Measurements from ENCODE around the gene GPR158.

The GPR158 gene

DNA sequence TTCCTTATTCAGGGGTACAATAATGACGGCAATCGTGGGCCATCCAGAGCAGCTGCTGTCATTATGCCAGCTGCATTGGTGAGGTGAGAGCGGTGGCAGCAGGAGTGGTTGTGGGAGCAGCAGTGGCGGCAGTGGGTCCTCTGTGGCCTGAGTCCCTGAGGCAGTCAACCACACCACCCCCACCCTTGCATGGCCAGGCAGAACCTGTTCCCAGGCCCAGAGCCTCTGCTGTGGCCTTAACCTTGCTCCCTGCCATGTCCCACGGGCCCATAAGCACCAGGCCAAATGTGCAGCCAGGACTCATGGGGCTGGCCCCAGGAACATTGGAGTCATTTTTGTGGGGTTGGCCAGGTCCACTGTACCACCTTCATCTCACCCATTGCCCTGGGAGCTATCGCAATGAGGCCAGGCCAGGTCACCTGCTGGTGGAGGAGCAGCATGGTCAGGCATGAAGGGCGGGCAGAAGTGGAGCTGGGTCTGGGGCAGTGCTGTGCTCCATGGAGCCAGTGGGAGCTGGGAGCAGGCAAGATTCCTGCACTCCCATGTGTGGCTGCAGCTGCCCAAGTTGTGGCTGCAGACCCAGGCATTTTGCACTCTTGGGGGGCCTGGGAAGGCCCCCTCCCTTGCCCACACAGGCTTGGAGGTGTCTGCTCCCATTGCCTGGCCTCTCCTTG lies 213.5 kb downstream of the GPR158 start:
- H3K4me3 ChIP-seq (ENCODE audit: low read depth in 1 of 2, low read length in 2 of 2), result no peak overlapping the region
- no peaks in the 10 kb centered on the region for H3K4me1 ChIP-seq (ENCODE audit: control insufficient read depth in 1 of 2, insufficient read depth in 2 of 2, low read length in 2 of 2)
- H3K9me3 ChIP-seq (ENCODE audit: control insufficient read depth in 1 of 2, low read length in 2 of 2), result peaks cover 7 to 12% of the 10 kb centered on the region in 2 donors
- H3K27me3 ChIP-seq (ENCODE audit: control insufficient read depth in 1 of 2, insufficient read depth in 2 of 2, low read length in 2 of 2), result no peaks in the 10 kb centered on the region
- H3K9ac ChIP-seq (ENCODE audit: low read depth in 1 of 2, low read length in 2 of 2), result no peak overlapping the region
- H3K36me3 ChIP-seq (ENCODE audit: control insufficient read depth in 1 of 2, insufficient read depth in 2 of 2, low read length in 2 of 2), result no peaks in the 10 kb centered on the region
- H3K27ac ChIP-seq (ENCODE audit: low read depth, low read length), result no peak overlapping the region

DNA sequence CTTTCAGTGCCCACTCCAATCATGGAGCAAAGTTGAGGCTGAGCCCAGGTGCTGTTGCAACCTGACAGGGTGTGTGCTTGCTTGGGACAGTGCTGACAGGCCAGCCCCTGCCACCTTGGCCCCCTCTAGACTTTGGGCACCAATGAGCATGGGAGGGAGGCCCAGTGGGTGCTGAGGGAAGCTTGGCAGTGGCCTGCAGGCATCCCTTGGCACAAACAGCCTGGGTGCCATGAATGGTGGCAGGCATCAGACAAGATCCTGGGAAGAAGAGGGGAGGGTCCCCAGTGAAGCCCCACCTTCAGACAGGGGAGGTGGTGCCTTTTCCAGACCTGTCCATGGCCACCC lies 214.0 kb downstream of the GPR158 start:
- no peaks in the 10 kb centered on the region for H3K4me1 ChIP-seq (ENCODE audit: control insufficient read depth in 1 of 2, insufficient read depth in 2 of 2, low read length in 2 of 2)
- no peaks in the 10 kb centered on the region for H3K36me3 ChIP-seq (ENCODE audit: control insufficient read depth in 1 of 2, insufficient read depth in 2 of 2, low read length in 2 of 2)
- H3K9me3 ChIP-seq (ENCODE audit: control insufficient read depth in 1 of 2, low read length in 2 of 2), result peaks cover 7 to 12% of the 10 kb centered on the region in 2 donors
- H3K27me3 ChIP-seq (ENCODE audit: control insufficient read depth in 1 of 2, insufficient read depth in 2 of 2, low read length in 2 of 2), result no peaks in the 10 kb centered on the region
- H3K4me3 ChIP-seq (ENCODE audit: low read depth in 1 of 2, low read length in 2 of 2), result no peak overlapping the region
- H3K9ac ChIP-seq (ENCODE audit: low read depth in 1 of 2, low read length in 2 of 2), result no peak overlapping the region
- no peak overlapping the region for H3K27ac ChIP-seq (ENCODE audit: low read depth, low read length)

DNA sequence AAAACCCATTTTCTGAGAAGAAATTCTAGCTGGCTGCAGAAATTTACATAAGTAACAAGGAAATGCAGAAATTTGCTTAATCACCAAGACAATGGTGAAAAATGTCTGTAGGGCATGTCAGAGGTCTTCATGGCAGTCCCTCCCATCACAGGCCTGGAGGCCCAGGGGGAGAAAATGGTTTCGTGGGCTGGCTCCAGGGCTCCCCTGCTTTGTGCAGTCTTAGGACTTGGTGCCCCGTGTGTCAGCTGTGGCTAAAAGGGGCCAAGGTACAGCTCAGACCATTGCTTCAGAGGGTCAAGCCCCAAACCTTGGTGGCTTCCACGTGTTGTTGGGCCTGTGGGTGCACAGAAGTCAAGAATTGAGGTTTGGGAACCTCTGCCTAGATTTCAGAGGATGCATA lies 215.9 kb downstream of the GPR158 start:
- peaks cover 7 to 12% of the 10 kb centered on the region in 2 donors for H3K9me3 ChIP-seq (ENCODE audit: control insufficient read depth in 1 of 2, low read length in 2 of 2)
- H3K4me1 ChIP-seq (ENCODE audit: control insufficient read depth in 1 of 2, insufficient read depth in 2 of 2, low read length in 2 of 2), result no peaks in the 10 kb centered on the region
- H3K27me3 ChIP-seq (ENCODE audit: control insufficient read depth in 1 of 2, insufficient read depth in 2 of 2, low read length in 2 of 2), result no peaks in the 10 kb centered on the region
- no peaks in the 10 kb centered on the region for H3K36me3 ChIP-seq (ENCODE audit: control insufficient read depth in 1 of 2, insufficient read depth in 2 of 2, low read length in 2 of 2)
- no peak overlapping the region for H3K4me3 ChIP-seq (ENCODE audit: low read depth in 1 of 2, low read length in 2 of 2)
- no peak overlapping the region for H3K9ac ChIP-seq (ENCODE audit: low read depth in 1 of 2, low read length in 2 of 2)
- no peak overlapping the region for H3K27ac ChIP-seq (ENCODE audit: low read depth, low read length)

DNA sequence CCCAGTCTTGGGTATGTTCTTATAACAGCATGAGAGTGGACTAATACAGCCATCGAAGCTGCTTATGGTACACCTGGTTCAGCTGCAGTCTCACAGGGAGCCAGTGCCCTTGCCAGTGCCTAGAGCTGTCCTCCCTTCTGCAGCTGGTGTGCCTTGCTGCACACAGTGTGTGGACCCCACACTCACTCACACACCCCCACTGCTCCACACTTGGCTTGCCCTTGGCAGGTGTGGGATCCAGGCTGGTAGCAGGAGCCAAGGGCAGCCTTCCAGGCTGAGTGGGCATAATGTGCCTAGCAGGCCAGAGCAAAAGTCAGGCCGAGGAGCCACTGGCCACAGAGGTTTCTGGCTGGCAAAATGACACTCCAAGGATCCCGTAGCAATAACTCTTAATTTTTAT lies 217.3 kb downstream of the GPR158 start:
- Histone ChIP-seq H3K4me1 (ENCODE audit: control insufficient read depth in 1 of 2, insufficient read depth in 2 of 2, low read length in 2 of 2) (no peaks in the 10 kb centered on the region), H3K36me3 (ENCODE audit: control insufficient read depth in 1 of 2, insufficient read depth in 2 of 2, low read length in 2 of 2) (no peaks in the 10 kb centered on the region), H3K9me3 (ENCODE audit: control insufficient read depth in 1 of 2, low read length in 2 of 2) (peaks cover 7 to 12% of the 10 kb centered on the region in 2 donors), H3K27me3 (ENCODE audit: control insufficient read depth in 1 of 2, insufficient read depth in 2 of 2, low read length in 2 of 2) (no peaks in the 10 kb centered on the region), H3K4me3 (ENCODE audit: low read depth in 1 of 2, low read length in 2 of 2) (no peak overlapping the region), H3K9ac (ENCODE audit: low read depth in 1 of 2, low read length in 2 of 2) (no peak overlapping the region), H3K27ac (ENCODE audit: low read depth, low read length) (no peak overlapping the region)

DNA sequence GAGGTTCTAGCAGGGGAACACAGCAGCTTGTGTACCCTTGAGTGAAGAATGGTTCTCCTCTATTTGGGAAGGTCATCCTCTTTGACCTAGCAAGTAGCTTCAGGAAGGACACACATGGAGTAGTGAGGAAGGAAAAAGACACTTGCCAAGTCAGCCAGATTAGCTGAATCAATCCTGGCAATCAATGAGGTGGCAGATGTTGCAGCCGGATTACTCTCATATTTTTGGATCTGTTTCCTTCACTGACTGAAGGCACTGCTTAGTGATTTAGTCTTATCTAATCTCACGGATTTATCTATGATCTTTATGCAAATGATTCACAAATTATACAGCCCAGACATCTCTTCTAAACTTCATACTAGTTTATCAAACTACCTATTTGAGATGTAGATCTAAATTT lies 218.8 kb downstream of the GPR158 start:
- Histone ChIP-seq H3K9me3 (ENCODE audit: control insufficient read depth in 1 of 2, low read length in 2 of 2) (peaks cover 7% of the 10 kb centered on the region in 2 donors), H3K4me1 (ENCODE audit: control insufficient read depth in 1 of 2, insufficient read depth in 2 of 2, low read length in 2 of 2) (no peaks in the 10 kb centered on the region), H3K36me3 (ENCODE audit: control insufficient read depth in 1 of 2, insufficient read depth in 2 of 2, low read length in 2 of 2) (no peaks in the 10 kb centered on the region), H3K4me3 (ENCODE audit: low read depth in 1 of 2, low read length in 2 of 2) (no peak overlapping the region), H3K27me3 (ENCODE audit: control insufficient read depth in 1 of 2, insufficient read depth in 2 of 2, low read length in 2 of 2) (no peaks in the 10 kb centered on the region), H3K27ac (ENCODE audit: low read depth, low read length) (no peak overlapping the region), H3K9ac (ENCODE audit: low read depth in 1 of 2, low read length in 2 of 2) (no peak overlapping the region)

DNA sequence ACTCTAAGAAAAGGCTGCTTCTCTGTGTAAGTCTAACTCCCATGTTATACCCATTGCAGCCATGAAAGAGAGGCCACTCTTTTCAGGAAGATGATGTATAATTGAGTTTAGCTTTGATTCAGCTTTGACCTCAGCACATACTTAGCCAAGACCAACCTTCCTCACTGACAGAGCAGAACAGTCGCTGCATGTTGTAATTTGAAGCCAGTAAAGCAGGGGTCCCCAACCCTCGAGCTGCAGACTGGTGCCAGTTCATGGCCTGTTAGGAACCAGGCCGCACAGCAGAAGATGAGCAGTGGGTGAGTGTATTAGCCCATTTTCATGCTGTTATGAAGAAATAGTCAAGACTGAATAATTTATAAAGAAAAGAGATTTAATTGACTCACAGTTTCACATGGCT lies 223.9 kb downstream of the GPR158 start:
- Histone ChIP-seq H3K9me3 (ENCODE audit: control insufficient read depth in 1 of 2, low read length in 2 of 2) (no peaks in the 10 kb centered on the region), H3K4me3 (ENCODE audit: low read depth in 1 of 2, low read length in 2 of 2) (no peak overlapping the region), H3K27ac (ENCODE audit: low read depth, low read length) (no peak overlapping the region), H3K36me3 (ENCODE audit: control insufficient read depth in 1 of 2, insufficient read depth in 2 of 2, low read length in 2 of 2) (no peaks in the 10 kb centered on the region), H3K4me1 (ENCODE audit: control insufficient read depth in 1 of 2, insufficient read depth in 2 of 2, low read length in 2 of 2) (no peaks in the 10 kb centered on the region), H3K9ac (ENCODE audit: low read depth in 1 of 2, low read length in 2 of 2) (no peak overlapping the region), H3K27me3 (ENCODE audit: control insufficient read depth in 1 of 2, insufficient read depth in 2 of 2, low read length in 2 of 2) (no peaks in the 10 kb centered on the region)

DNA sequence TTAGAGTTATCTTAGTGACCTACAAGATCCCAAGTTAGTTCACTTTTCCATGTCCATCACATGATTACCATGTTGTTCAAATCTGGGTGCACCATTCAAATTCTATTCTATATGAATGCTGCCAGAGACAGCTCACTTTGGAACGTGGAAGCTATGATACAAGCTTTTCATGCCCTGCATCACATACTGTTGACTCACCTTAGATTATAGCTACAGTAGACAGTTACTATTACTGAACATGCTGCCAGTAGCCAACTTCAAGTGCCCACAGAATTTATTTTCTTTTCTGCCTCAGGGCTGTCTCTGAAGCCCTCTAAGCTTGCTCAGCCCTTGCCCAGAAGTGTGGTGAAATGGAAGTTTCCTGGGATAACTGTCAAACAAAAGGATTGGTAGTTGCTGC lies 231.1 kb downstream of the GPR158 start:
- Histone ChIP-seq H3K9me3 (ENCODE audit: control insufficient read depth in 1 of 2, low read length in 2 of 2) (no peaks in the 10 kb centered on the region), H3K36me3 (ENCODE audit: control insufficient read depth in 1 of 2, insufficient read depth in 2 of 2, low read length in 2 of 2) (no peaks in the 10 kb centered on the region), H3K27ac (ENCODE audit: low read depth, low read length) (no peak overlapping the region), H3K4me3 (ENCODE audit: low read depth in 1 of 2, low read length in 2 of 2) (no peak overlapping the region), H3K4me1 (ENCODE audit: control insufficient read depth in 1 of 2, insufficient read depth in 2 of 2, low read length in 2 of 2) (no peaks in the 10 kb centered on the region), H3K9ac (ENCODE audit: low read depth in 1 of 2, low read length in 2 of 2) (no peak overlapping the region), H3K27me3 (ENCODE audit: control insufficient read depth in 1 of 2, insufficient read depth in 2 of 2, low read length in 2 of 2) (no peaks in the 10 kb centered on the region)

DNA sequence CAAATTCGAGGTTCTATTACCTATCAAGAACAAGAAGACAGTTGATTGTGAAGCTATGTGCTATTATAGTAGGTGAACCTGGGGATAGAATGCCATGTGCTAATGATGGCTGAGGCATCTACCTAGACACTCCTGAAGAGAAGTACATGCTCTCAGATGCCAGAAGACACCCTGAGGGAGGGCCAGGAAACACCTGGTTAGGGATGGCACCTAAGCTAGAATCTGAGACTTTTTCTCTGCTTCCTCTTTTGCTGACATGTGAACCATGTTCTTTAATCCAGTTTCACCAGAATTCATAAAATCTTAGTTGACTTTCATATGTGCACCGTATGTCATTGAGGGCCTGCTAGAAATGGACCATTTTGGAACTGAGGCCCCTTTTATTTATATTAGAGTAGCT lies 242.8 kb downstream of the GPR158 start:
- no peaks in the 10 kb centered on the region for H3K27me3 ChIP-seq (ENCODE audit: control insufficient read depth in 1 of 2, insufficient read depth in 2 of 2, low read length in 2 of 2)
- H3K27ac ChIP-seq (ENCODE audit: low read depth, low read length), result no peak overlapping the region
- no peak overlapping the region for H3K9ac ChIP-seq (ENCODE audit: low read depth in 1 of 2, low read length in 2 of 2)
- no peak overlapping the region for H3K4me3 ChIP-seq (ENCODE audit: low read depth in 1 of 2, low read length in 2 of 2)
- H3K4me1 ChIP-seq (ENCODE audit: control insufficient read depth in 1 of 2, insufficient read depth in 2 of 2, low read length in 2 of 2), result no peaks in the 10 kb centered on the region
- H3K9me3 ChIP-seq (ENCODE audit: control insufficient read depth in 1 of 2, low read length in 2 of 2), result no peaks in the 10 kb centered on the region
- no peaks in the 10 kb centered on the region for H3K36me3 ChIP-seq (ENCODE audit: control insufficient read depth in 1 of 2, insufficient read depth in 2 of 2, low read length in 2 of 2)

DNA sequence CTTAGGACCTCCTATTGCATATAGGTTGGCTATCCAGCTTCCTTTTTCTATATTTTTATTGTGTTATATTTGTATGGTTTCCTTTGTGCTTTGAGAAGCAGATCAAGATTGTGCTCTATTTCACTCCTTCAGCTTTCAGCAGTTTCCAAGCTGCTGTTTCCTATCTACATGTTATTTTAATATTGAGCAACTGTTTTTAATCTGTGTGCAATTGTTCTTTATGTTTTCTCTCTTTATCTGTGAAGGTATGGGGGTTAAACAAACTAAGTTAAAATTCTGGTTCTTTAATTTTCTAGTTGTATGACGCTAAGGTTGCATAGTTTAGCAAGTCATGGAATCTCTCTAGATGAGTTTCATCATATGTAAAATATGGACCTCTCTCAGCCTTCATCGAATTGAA lies 251.0 kb downstream of the GPR158 start:
- H3K9me3 ChIP-seq (ENCODE audit: control insufficient read depth in 1 of 2, low read length in 2 of 2), result no peaks in the 10 kb centered on the region
- H3K27ac ChIP-seq (ENCODE audit: low read depth, low read length), result no peak overlapping the region
- H3K4me1 ChIP-seq (ENCODE audit: control insufficient read depth in 1 of 2, insufficient read depth in 2 of 2, low read length in 2 of 2), result no peaks in the 10 kb centered on the region
- no peaks in the 10 kb centered on the region for H3K27me3 ChIP-seq (ENCODE audit: control insufficient read depth in 1 of 2, insufficient read depth in 2 of 2, low read length in 2 of 2)
- H3K36me3 ChIP-seq (ENCODE audit: control insufficient read depth in 1 of 2, insufficient read depth in 2 of 2, low read length in 2 of 2), result no peaks in the 10 kb centered on the region
- no peak overlapping the region for H3K4me3 ChIP-seq (ENCODE audit: low read depth in 1 of 2, low read length in 2 of 2)
- no peak overlapping the region for H3K9ac ChIP-seq (ENCODE audit: low read depth in 1 of 2, low read length in 2 of 2)

DNA sequence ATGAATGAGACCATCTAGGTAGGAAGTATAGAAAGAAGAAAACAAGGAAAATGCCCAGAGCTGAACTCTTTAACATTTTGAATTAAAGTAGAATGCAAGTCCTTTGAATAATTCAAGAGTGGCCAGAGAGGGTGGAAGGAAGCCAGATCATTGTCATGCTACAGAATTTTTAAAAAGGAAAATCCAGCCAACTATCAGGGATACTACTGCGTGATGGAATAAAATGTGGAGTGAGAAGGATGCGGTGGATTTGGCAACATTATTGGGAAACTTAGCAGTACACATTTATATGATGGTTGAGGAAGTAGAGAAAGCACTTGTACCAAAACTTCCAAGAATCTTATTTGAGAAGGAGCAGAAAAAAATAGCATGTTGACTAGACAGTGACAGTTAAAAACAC lies 261.6 kb downstream of the GPR158 start:
- H3K4me3 ChIP-seq (ENCODE audit: low read depth in 1 of 2, low read length in 2 of 2), result no peak overlapping the region
- H3K9ac ChIP-seq (ENCODE audit: low read depth in 1 of 2, low read length in 2 of 2), result no peak overlapping the region
- H3K36me3 ChIP-seq (ENCODE audit: control insufficient read depth in 1 of 2, insufficient read depth in 2 of 2, low read length in 2 of 2), result no peaks in the 10 kb centered on the region
- H3K4me1 ChIP-seq (ENCODE audit: control insufficient read depth in 1 of 2, insufficient read depth in 2 of 2, low read length in 2 of 2), result no peaks in the 10 kb centered on the region
- peaks cover 0 to 3% of the 10 kb centered on the region in 2 donors for H3K9me3 ChIP-seq (ENCODE audit: control insufficient read depth in 1 of 2, low read length in 2 of 2)
- no peaks in the 10 kb centered on the region for H3K27me3 ChIP-seq (ENCODE audit: control insufficient read depth in 1 of 2, insufficient read depth in 2 of 2, low read length in 2 of 2)
- no peak overlapping the region for H3K27ac ChIP-seq (ENCODE audit: low read depth, low read length)

DNA sequence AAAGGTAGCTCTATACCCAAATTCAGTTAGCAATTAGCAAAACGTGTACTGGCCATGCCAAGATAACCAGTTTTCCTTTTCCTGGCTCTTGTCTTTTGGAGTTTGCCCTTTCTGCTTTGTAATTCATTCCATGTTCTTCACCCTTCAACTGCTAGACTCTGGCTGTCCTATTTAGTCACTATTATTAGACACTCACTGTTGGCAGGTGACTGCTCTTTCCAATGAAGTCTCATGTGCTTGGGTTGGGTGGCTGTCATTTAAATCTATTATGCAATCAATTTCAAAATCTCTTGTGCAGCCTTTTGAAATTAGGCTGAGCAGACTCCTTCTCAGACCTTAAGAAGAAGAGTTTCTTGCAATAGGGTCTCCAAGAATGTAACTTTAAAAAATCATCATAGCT lies 266.5 kb downstream of the GPR158 start:
- Histone ChIP-seq H3K4me1 (ENCODE audit: control insufficient read depth in 1 of 2, insufficient read depth in 2 of 2, low read length in 2 of 2) (no peaks in the 10 kb centered on the region), H3K27ac (ENCODE audit: low read depth, low read length) (no peak overlapping the region), H3K9me3 (ENCODE audit: control insufficient read depth in 1 of 2, low read length in 2 of 2) (peaks cover 0 to 3% of the 10 kb centered on the region in 2 donors), H3K27me3 (ENCODE audit: control insufficient read depth in 1 of 2, insufficient read depth in 2 of 2, low read length in 2 of 2) (no peaks in the 10 kb centered on the region), H3K36me3 (ENCODE audit: control insufficient read depth in 1 of 2, insufficient read depth in 2 of 2, low read length in 2 of 2) (no peaks in the 10 kb centered on the region), H3K4me3 (ENCODE audit: low read depth in 1 of 2, low read length in 2 of 2) (no peak overlapping the region), H3K9ac (ENCODE audit: low read depth in 1 of 2, low read length in 2 of 2) (no peak overlapping the region)
